C4-2B (cell line): ENCODE data around the gene CCDC83.

Experiments
- CTCF ChIP-seq: fragments of 450-650 bp; conservative IDR thresholded peaks from 2 replicates; pipeline ENCODE4 v1.5.1; 2017; ENCODE audit warnings: mild to moderate bottlenecking
- ZFX ChIP-seq: fragments of 450-650 bp; IDR thresholded peaks from 2 replicates; pipeline ENCODE4 v1.6.1; 2017

DNA sequence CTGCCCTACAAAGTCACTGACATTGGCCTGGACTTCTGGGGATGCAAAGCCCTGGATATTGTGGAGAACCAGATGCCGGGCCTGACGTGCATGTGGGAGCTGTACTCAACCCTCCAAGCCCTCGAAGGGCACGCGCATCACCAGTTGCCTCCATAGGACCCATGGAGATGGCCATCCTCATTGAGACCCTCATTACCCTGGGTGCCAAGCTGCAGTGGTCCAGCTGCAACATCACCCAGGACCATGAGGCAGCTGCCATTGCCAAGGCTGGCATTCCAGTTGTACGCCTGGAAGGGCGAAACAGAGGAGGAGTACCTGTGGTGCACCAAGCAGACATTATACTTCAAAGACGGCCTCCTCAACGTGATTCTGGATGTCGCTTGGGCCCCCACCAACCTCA lies 1.9 kb downstream of the CCDC83 start:
- TF ChIP-seq CTCF (no peak), ZFX (no peak)
